Ovary (tissue), 3 donors: Measurements from ENCODE around the gene ATP1A2.

Source experiments
- EP300 ChIP-seq: sonication (generic); formaldehyde crosslinking; IDR thresholded peaks from one replicate; pipeline ENCODE4 v1.6.1; 2017; ENCODE audit warnings: antibody characterized with exemption
- POLR2A ChIP-seq: fragments of 450-650 bp; IDR thresholded peaks from one replicate; pipeline ENCODE4 v1.6.1; 2017; ENCODE audit warnings: antibody characterized with exemption, mild to moderate bottlenecking, moderate library complexity
- TF ChIP-seq, protein P1 (sequence below), 3 donors: fragments of 450-650 bp in 2 of 3; fragments of 200-600 bp in 1 of 3; IDR thresholded peaks; one replicate each; pipeline versions ENCODE4 v1.5.1 to v1.8.0; 2016 to 2022; ENCODE audit warnings: antibody characterized with exemption in 3 of 3, mild to moderate bottlenecking in 1 of 3
- donor health status: DM: no; HTN: no; CAD: no.

DNA sequence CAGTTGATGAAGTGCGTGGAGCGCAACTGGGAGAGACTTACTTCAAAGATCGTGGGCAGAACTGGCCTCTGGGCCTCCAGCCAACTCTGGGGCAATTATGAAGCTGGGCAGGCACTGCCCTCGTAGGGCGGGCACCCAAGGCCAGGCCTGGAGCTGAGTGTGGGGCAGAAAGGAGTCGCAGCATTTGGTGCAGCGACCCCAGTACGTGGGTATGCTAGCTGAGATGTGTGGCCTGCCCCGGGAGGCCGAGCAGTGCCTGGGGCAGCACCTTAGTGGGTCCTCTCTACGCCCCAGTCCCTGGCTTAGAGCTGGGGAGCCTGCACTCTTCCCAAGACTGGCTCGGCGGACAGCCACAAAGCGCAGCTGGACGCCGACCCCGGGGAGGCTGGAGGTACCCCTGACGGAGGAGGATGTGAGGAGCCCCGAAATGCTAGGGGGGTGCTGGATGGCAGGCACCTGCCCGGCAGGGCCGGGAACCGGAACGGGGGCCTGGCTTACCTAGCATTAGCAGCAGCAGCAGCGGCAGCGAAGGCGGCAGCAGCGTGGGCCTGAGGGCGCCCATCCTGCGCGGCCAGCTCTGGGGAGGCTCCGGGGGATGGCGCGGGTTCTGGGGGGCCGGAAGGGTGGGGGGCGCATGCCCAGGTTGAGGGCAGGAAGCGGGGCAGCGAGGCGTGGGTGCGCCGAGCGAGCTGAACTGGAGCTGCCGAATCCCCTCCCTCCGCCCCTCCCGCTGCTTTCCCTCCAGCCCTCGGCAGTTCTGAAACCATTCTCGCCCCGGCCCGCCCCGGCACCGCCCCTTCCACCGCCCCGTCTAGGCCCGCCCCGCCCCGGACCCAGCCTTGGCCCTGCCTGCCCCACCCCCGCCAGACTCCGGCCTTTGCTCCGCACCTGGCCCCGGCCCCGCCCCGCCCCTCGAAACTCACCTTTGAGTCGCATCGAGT lies 17.4 kb upstream of the ATP1A2 start, which contains the start of gene IGSF8:
- TF ChIP-seq, protein P1, sequence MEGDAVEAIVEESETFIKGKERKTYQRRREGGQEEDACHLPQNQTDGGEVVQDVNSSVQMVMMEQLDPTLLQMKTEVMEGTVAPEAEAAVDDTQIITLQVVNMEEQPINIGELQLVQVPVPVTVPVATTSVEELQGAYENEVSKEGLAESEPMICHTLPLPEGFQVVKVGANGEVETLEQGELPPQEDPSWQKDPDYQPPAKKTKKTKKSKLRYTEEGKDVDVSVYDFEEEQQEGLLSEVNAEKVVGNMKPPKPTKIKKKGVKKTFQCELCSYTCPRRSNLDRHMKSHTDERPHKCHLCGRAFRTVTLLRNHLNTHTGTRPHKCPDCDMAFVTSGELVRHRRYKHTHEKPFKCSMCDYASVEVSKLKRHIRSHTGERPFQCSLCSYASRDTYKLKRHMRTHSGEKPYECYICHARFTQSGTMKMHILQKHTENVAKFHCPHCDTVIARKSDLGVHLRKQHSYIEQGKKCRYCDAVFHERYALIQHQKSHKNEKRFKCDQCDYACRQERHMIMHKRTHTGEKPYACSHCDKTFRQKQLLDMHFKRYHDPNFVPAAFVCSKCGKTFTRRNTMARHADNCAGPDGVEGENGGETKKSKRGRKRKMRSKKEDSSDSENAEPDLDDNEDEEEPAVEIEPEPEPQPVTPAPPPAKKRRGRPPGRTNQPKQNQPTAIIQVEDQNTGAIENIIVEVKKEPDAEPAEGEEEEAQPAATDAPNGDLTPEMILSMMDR (IDR thresholded peaks at IDR 0.05) = no peak
- no peak for TF ChIP-seq EP300
- TF ChIP-seq POLR2A = peak; percentile 13
